B cell (primary cell): ENCODE results near the gene HS6ST2.

Experiments used
- CTCF ChIP-seq: fragments of 200-600 bp; IDR thresholded peaks from one replicate; pipeline ENCODE4 v1.8.0; 2022; ENCODE audit warnings: antibody characterized with exemption, mild to moderate bottlenecking
- EZH2 ChIP-seq: IDR thresholded peaks from 2 replicates; pipeline ENCODE4 v1.6.1; 2012; ENCODE audit warnings: borderline replicate concordance, low read depth, mild to moderate bottlenecking, moderate library complexity, low read length; ENCODE audit not compliant: insufficient read depth, poor library complexity, severe bottlenecking

- TF ChIP-seq CTCF, result no peak
- TF ChIP-seq EZH2, result no peak
Measured at GRCh38 chrX:132802033-132802432, 156.4 kb downstream of the HS6ST2 start.
